ENCODE measurements around the gene CACNA1G. TPM values are rescaled to one million over a fixed set of nuclear protein-coding genes. Genes with fewer than 3 reads are reported as not detected.

The CACNA1G gene
- total RNA-seq, 1 donor from 2014 or later: 0.07 TPM

DNA sequence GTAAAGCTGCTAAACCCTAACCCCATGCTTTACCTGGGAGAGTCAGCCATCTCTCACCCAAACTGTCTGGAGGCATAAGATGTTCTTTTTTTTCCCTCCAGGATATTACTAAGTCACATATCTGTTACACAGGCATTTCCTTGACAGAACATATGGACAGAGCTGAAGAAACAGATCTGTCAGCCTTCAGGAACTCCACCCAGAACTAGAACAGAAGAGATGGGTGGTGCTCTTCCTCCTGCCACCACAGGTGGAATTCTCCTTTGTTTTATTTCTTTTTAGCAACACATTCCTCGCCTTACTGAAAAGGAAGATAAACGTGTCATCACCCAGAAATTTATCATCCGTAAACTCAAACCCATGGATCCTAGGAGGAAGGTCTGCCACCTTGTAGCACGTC lies 43.5 kb upstream of the CACNA1G start:
- intact Hi-C loops (cut with micrococcal nuclease): no loop called here
- DNase-seq (no peak), ATAC-seq (ENCODE audit: low read depth) (no peak)
- Mint-ChIP-seq H3K4me3 (no peak overlapping the region), H3K9me3 (no peaks in the 10 kb centered on the region), H3K4me1 (no peaks in the 10 kb centered on the region), H3K27me3 (no peaks in the 10 kb centered on the region), H3K36me3 (ENCODE audit: low read depth) (no peaks in the 10 kb centered on the region), H3K27ac (no peak overlapping the region)
- ChIA-PET CTCF (interaction anchor here (1.2 kb wide), 1 partner anchor 38 kb away, joined by 4 read pairs; the partner anchor contains the start of gene RSAD1), POLR2A (no interaction called here)
- TF ChIP-seq, protein P1, sequence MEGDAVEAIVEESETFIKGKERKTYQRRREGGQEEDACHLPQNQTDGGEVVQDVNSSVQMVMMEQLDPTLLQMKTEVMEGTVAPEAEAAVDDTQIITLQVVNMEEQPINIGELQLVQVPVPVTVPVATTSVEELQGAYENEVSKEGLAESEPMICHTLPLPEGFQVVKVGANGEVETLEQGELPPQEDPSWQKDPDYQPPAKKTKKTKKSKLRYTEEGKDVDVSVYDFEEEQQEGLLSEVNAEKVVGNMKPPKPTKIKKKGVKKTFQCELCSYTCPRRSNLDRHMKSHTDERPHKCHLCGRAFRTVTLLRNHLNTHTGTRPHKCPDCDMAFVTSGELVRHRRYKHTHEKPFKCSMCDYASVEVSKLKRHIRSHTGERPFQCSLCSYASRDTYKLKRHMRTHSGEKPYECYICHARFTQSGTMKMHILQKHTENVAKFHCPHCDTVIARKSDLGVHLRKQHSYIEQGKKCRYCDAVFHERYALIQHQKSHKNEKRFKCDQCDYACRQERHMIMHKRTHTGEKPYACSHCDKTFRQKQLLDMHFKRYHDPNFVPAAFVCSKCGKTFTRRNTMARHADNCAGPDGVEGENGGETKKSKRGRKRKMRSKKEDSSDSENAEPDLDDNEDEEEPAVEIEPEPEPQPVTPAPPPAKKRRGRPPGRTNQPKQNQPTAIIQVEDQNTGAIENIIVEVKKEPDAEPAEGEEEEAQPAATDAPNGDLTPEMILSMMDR (IDR thresholded peaks at IDR 0.05): no peak

DNA sequence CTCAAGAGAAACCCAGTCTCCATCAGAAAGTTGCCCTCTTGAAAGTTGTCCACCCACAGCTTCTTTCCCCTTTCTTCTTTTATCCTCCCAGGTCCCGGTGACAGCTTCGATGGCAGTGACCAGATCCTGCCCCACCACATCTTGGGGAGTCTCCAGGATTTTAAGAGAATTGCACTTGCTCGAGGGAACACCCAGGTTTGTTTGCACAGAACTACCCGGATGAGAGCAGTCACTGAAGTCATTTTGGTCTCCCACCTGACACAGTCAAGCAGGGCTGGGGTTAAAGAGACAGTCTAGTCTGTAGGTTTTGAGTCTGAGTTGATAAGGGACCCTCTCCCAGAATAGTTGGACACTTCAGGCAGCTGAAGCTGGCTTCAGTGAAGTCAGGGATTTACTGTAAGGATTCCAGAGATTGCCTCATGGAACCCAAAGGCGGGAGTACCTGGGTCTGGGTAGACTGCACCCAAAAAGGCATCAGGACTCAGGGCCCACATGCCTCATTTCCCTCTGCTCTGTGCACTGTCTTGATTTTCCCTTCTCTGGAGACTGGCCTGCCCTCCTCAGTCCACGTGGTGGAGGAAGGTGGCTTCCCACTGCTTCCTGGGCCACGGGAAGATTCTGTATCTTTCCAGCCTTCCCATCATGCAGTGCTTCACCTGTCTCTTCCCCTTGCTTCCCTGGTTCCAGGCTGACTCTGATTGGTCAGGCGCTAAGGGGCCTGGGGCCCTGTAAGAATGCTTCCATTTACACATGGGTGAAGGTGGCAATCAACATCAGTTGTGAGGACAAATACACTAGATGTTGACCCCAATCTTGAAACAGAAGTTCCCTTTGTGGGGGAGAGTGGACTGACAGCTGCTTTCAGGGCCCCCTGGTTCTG lies 42.8 kb upstream of the CACNA1G start:
- no peaks in the 10 kb centered on the region for H3K9me3 Mint-ChIP-seq
- ChIA-PET CTCF (no interaction called here), POLR2A (no interaction called here)
- no peaks in the 10 kb centered on the region for H3K4me1 Mint-ChIP-seq
- TF ChIP-seq, protein P1 (IDR thresholded peaks at IDR 0.05): no peak
- no peak overlapping the region for H3K27ac Mint-ChIP-seq
- no peak for ATAC-seq (ENCODE audit: low read depth)
- no peaks in the 10 kb centered on the region for H3K36me3 Mint-ChIP-seq (ENCODE audit: low read depth)
- H3K27me3 Mint-ChIP-seq: no peaks in the 10 kb centered on the region
- intact Hi-C loops (cut with micrococcal nuclease): no loop called here
- DNase-seq: no peak
- no peak overlapping the region for H3K4me3 Mint-ChIP-seq

DNA sequence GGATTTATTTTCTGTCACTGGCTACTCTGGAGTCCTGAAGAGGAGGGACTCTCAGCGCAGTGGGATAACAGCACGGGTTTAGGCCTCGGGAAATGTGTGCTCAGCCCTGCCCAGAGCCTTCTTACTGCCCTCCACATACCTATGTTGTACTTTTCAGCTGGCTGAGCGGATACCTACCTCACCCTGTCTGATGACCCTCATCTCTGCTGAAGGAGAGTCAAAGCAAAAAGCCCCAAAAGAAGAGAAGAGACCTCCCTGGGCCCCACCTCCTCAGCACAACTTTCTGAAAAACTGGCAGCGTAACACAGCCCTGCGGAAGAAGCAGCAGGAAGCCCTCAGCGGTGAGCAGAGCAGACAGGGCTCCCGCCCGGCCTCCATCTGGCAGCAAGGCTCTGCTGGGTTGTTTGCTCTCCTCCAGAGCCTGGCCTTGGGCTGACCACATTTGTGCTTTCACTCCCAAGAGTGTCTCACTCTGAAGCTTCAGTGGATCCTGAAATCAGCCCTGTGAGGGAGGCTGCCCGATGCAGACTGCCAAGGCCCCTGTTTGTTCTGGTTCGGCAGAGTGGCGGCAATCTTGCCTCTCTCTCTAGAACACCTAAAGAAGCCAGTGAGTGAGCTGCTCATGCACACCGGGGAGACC lies 42.0 kb upstream of the CACNA1G start:
- no peaks in the 10 kb centered on the region for H3K27me3 Mint-ChIP-seq
- no peak overlapping the region for H3K4me3 Mint-ChIP-seq
- no peaks in the 10 kb centered on the region for H3K36me3 Mint-ChIP-seq (ENCODE audit: low read depth)
- no peak for ATAC-seq (ENCODE audit: low read depth)
- H3K27ac Mint-ChIP-seq: no peak overlapping the region
- intact Hi-C loops (cut with micrococcal nuclease): no loop called here
- TF ChIP-seq, protein P1 (IDR thresholded peaks at IDR 0.05): no peak
- no peaks in the 10 kb centered on the region for H3K4me1 Mint-ChIP-seq
- DNase-seq: no peak
- CTCF ChIA-PET: no interaction called here
- POLR2A ChIA-PET: no interaction called here
- H3K9me3 Mint-ChIP-seq: no peaks in the 10 kb centered on the region

DNA sequence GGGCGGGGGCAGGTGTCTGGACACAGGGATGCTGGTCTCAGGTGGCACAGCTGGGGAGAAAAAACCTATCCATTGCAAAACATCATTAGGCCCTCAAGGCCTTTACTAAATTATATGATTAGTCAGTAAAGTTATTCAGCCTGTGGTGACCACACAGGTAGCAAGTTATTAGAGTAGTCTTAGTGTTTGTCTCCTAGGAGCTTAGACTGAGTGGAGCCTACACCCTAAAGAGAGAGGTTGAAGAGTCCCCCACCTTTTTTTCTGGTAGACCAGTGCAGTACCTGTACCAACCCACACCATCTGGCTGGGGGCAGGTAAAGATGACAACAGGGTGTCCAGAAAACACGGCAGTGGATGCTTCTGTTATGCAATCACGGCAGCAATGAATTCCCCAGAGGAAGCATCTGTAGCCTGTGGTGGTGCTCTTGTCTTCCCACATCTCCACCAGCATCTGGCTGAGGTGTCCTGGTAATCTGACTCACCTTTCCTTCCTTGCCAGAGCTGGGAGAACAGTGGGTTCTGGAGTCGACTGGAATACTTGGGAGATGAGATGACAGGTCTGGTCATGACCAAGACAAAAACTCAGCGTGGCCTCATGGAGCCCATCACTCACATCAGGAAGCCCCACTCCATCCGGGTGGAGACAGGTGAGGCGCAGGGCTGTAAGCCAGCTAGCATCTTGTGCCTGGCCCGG lies 41.2 kb upstream of the CACNA1G start:
- Mint-ChIP-seq H3K4me1 (no peaks in the 10 kb centered on the region), H3K27ac (no peak overlapping the region), H3K36me3 (ENCODE audit: low read depth) (no peaks in the 10 kb centered on the region), H3K4me3 (no peak overlapping the region), H3K9me3 (no peaks in the 10 kb centered on the region), H3K27me3 (no peaks in the 10 kb centered on the region)
- POLR2A ChIA-PET: no interaction called here
- no peak for ATAC-seq (ENCODE audit: low read depth)
- CTCF ChIA-PET: no interaction called here
- intact Hi-C loops (cut with micrococcal nuclease): no loop called here
- TF ChIP-seq, protein P1 (IDR thresholded peaks at IDR 0.05): no peak
- DNase-seq: no peak

DNA sequence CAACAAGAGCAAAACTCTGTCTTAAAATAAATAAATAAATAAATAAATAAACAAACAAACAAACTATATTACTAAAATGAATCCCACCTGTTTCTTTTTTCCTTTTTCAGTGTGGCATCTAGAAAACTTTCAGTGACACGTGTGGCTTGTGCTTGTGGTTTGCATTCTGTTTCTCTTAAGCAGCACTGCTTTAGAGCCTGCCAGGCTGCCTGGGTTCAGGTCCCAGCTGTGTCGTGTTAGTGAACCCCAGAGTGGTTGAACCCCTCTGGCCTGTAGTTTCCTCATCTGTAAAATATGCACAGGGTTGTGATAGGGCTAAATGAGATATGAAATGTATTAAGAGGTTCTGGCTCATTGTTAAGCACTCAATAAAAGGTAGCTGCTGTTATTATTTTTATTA lies 40.0 kb upstream of the CACNA1G start:
- ATAC-seq (ENCODE audit: low read depth): no peak
- Mint-ChIP-seq H3K27me3 (no peaks in the 10 kb centered on the region), H3K4me3 (no peak overlapping the region), H3K27ac (no peak overlapping the region), H3K36me3 (ENCODE audit: low read depth) (no peaks in the 10 kb centered on the region), H3K4me1 (no peaks in the 10 kb centered on the region), H3K9me3 (no peaks in the 10 kb centered on the region)
- CTCF ChIA-PET: no interaction called here
- DNase-seq: no peak
- intact Hi-C loops (cut with micrococcal nuclease): no loop called here
- POLR2A ChIA-PET: no interaction called here
- TF ChIP-seq, protein P1 (IDR thresholded peaks at IDR 0.05): no peak

Data from activated B cell treated with CpG ODN at 0.5 μM for 24 hours (primary cell).